Breast epithelium (tissue), 3 donors: ENCODE results near the gene C2CD4D.

Experiments
- POLR2A ChIP-seq: fragments of 450-650 bp; IDR thresholded peaks from one replicate; pipeline ENCODE4 v1.6.1; 2016; ENCODE audit warnings: antibody characterized with exemption, mild to moderate bottlenecking, moderate library complexity
- POLR2AphosphoS5 ChIP-seq, 3 donors: sonication (generic); formaldehyde crosslinking; IDR thresholded peaks; one replicate each; pipeline ENCODE4 v1.6.1; 2017; ENCODE audit warnings: antibody characterized with exemption in 3 of 3
- TF ChIP-seq, protein P1 (sequence below), 3 donors: fragments of 450-650 bp; IDR thresholded peaks; one replicate each; pipeline ENCODE4 v1.5.1; 2016 to 2017; ENCODE audit warnings: antibody characterized with exemption in 3 of 3, mild to moderate bottlenecking in 3 of 3, moderate library complexity in 3 of 3

DNA sequence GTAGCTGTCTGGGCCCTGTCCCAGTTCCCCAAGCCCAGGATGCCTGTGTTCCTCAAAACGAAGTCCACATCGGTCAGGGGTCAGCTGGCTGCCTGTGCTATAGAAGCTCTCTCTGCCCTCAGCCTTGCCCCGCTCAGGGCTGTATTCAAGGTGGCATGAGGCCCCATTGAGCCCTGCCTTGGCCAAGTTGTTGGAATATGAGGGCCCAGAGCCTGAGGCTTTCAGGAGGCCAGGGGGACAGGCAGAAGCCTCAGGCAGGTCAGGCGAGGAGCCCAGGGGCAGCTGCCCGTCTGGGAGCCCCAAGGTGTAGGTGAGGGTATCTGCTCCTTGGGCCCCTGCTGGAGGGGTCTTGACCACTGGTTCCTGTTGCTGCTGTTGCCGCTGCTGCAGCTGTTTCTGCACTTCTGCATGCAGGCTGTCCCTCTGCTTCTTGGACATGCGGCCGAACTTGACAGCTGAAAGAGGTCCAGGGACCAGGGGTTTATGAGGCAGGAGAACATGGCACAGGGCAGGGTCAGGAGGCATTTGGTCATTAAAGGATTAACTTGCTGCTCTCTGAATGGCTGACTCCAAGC, 24.6 kb downstream of the C2CD4D start:
- TF ChIP-seq POLR2A (no peak), POLR2AphosphoS5 (IDR thresholded peaks at IDR 0.05) (no peak)
- TF ChIP-seq, protein P1, sequence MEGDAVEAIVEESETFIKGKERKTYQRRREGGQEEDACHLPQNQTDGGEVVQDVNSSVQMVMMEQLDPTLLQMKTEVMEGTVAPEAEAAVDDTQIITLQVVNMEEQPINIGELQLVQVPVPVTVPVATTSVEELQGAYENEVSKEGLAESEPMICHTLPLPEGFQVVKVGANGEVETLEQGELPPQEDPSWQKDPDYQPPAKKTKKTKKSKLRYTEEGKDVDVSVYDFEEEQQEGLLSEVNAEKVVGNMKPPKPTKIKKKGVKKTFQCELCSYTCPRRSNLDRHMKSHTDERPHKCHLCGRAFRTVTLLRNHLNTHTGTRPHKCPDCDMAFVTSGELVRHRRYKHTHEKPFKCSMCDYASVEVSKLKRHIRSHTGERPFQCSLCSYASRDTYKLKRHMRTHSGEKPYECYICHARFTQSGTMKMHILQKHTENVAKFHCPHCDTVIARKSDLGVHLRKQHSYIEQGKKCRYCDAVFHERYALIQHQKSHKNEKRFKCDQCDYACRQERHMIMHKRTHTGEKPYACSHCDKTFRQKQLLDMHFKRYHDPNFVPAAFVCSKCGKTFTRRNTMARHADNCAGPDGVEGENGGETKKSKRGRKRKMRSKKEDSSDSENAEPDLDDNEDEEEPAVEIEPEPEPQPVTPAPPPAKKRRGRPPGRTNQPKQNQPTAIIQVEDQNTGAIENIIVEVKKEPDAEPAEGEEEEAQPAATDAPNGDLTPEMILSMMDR (IDR thresholded peaks at IDR 0.05), result no peak
